Measurements from ENCODE around the gene CPHXL2.

The CPHXL2 gene

DNA sequence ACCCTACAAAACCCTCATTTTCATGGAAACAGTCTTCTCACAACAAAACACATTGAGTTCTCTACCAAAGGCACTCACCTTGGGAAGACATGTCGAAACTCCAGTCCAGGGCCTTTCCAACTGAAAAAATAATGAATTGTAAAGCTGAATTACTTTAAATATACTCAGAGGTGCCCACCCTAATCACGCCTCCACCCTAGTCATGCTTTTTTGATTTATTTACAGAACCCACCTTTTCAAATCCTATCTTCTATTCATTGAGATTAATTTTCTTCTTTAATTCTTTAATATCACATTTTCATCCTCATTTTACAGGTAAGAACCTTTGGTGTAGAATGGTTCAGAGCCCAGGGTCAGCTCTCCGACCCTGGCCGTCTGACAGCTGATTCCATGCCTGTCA, at the start of gene CPHXL2:
TSS of gene CPHXL2 (minus strand) at position 101 of the 400 bp plus-strand sequence. CDS start at position 91, 10 bp downstream.
- no peak within 1 kb of the TSS for H3K4me3 ChIP-seq (ENCODE audit: low read length)
- DNase-seq (ENCODE audit: low read depth) = no peak
- TF ChIP-seq, protein P1, sequence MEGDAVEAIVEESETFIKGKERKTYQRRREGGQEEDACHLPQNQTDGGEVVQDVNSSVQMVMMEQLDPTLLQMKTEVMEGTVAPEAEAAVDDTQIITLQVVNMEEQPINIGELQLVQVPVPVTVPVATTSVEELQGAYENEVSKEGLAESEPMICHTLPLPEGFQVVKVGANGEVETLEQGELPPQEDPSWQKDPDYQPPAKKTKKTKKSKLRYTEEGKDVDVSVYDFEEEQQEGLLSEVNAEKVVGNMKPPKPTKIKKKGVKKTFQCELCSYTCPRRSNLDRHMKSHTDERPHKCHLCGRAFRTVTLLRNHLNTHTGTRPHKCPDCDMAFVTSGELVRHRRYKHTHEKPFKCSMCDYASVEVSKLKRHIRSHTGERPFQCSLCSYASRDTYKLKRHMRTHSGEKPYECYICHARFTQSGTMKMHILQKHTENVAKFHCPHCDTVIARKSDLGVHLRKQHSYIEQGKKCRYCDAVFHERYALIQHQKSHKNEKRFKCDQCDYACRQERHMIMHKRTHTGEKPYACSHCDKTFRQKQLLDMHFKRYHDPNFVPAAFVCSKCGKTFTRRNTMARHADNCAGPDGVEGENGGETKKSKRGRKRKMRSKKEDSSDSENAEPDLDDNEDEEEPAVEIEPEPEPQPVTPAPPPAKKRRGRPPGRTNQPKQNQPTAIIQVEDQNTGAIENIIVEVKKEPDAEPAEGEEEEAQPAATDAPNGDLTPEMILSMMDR (conservative IDR thresholded peaks at IDR 0.05; ENCODE audit: low read depth, low read length) = no peak

DNA sequence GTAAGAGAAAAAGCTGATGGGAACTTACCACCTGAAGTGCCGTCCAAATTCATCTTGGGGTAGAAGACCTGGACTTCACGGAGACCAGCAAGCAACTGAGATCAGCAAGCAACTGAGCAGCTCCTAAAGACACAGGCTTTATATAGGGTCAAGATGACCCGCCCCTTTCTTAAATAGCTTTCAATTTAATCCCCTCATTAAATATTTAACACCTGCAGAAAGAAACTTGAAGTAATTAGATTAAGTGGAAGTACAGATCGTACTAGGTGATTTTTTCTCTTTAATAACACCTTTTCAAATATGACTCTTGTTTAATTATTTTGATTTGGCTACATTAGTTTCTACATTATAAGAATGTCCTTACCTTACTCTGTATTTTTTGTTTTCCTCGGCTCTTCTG, 49.6 kb upstream of the CPHXL2 start, which contains the start of gene CPHXL:
TSS of gene CPHXL (minus strand) at position 101 of the 400 bp plus-strand sequence. CDS start at position 53, 48 bp downstream.
- H3K4me3 ChIP-seq (ENCODE audit: low read length) = no peak within 1 kb of the TSS

DNA sequence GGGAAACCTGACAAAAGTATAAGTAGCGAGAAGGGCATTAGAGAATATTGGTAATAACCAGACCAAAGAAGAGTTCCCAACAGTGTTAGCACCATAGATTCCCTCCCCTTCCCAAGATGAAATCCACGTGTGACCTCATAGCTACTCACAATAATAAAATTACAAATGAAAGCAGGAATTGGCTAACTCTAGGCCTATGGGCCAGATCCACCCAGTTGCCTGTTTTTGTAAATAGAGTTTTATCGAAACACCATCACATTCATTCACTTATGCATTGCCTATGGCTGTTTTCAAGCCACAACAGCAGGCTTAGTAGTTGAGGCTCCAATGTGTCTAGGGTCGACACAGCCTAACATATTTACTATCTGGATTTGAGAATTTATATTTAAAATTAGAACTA, 41.6 kb upstream of the CPHXL2 start:
- TF ChIP-seq, protein P1 (conservative IDR thresholded peaks at IDR 0.05; ENCODE audit: low read depth, low read length) = no peak
- H3K4me3 ChIP-seq (ENCODE audit: low read length) = no peak overlapping the region
- no peak for DNase-seq (ENCODE audit: low read depth)

More for the DNA sequence above, 49.6 kb upstream of the CPHXL2 start, which contains the start of gene CPHXL:
- DNase-seq (ENCODE audit: low read depth) = no peak
- TF ChIP-seq, protein P1 (conservative IDR thresholded peaks at IDR 0.05; ENCODE audit: low read depth, low read length) = no peak

DNA sequence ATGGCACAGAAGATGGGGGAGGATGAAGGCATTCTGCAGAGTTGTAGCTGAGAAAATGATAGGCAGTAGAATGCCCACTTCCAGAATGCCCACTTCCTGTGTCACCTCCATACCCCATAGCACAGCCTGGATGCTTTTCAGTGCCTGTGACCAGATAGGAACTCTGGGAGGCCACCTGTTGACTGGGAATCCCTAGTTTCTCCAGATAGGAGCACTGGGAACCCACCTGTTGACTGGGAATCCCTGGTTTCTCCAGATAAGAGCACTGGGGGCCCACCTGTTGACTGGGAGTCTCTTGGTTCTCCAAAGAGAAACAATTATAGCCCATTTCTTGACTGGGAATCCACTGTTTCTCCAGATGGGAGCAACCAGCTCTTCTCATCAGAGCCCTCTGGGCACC, 37.9 kb upstream of the CPHXL2 start:
- no peak overlapping the region for H3K4me3 ChIP-seq (ENCODE audit: low read length)
- TF ChIP-seq, protein P1 (conservative IDR thresholded peaks at IDR 0.05; ENCODE audit: low read depth, low read length) = no peak
- no peak for DNase-seq (ENCODE audit: low read depth)

DNA sequence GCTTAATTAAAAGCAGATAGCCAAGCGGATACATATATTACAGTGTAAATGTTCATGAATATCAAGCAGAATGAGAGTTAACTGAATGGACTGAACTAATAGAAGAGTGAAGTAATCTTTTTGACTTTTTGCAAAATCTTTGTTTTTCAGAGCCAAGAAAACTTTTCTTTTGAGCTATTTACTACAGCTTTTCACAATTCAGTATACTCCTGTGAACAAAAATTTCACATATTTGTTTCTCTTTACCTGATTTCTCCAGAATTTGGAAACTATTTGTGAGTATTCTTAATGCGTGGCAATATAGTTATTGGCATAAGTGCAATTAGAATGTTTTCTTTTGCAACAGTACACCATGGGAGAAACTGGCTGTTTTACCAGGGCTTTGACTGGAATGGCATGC, 33.5 kb upstream of the CPHXL2 start:
- TF ChIP-seq, protein P1 (conservative IDR thresholded peaks at IDR 0.05; ENCODE audit: low read depth, low read length) = no peak
- no peak for DNase-seq (ENCODE audit: low read depth)

DNA sequence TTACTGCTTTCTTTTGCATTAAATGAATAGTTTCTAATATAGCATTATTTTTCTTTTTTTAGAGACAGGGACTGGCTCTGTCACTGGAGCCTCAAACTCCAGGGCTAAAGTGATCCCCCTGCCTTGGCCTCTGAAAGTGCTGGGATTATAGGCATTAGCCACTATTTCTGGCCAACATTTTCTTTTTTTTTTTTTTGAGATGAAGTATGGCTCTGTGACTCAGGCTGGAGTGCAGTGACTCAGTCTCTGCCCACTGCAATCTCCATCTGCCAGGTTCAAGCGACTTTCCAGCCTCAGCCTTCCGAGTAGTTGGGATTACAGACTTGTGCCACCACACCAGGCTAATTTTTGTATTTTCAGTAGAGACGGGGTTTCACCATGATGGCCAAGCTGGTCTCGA, 26.5 kb upstream of the CPHXL2 start:
- H3K4me3 ChIP-seq (ENCODE audit: low read length) = no peak overlapping the region
- no peak for DNase-seq (ENCODE audit: low read depth)
- TF ChIP-seq, protein P1 (conservative IDR thresholded peaks at IDR 0.05; ENCODE audit: low read depth, low read length) = no peak

More for the DNA sequence above, 33.5 kb upstream of the CPHXL2 start:
- no peak overlapping the region for H3K4me3 ChIP-seq (ENCODE audit: low read length)

DNA sequence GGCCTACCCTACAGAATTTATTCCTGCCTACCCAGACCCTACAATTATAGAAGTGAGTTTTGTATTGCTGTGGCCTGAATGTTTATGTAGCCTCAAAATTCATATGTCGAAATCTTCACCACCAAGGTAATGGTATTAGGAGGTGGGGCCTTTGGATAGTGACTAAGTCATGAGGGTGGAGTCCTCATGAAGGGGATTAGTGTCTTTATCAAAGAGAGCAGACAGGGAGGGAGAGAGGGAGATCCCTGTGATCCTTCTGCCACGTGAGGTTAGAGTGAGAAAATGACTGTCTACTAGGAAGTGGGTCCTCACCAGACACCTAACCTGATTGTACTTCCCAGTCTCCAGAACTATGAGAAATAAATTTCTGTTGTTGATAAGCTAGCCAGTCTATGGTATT, 25.4 kb upstream of the CPHXL2 start:
- no peak overlapping the region for H3K4me3 ChIP-seq (ENCODE audit: low read length)
- TF ChIP-seq, protein P1 (conservative IDR thresholded peaks at IDR 0.05; ENCODE audit: low read depth, low read length) = no peak
- no peak for DNase-seq (ENCODE audit: low read depth)
